GM12892 (cell line): ENCODE results near the gene DIDO1.

Source experiments
- POLR2A ChIP-seq: IDR thresholded peaks from 2 replicates; pipeline ENCODE4 v1.6.1; 2011; ENCODE audit warnings: low read depth, low read length, control low read depth
- POLR2AphosphoS5 ChIP-seq: IDR thresholded peaks from 2 replicates; pipeline ENCODE4 v1.6.1; 2011; ENCODE audit warnings: low read depth, low read length, control low read depth

DNA sequence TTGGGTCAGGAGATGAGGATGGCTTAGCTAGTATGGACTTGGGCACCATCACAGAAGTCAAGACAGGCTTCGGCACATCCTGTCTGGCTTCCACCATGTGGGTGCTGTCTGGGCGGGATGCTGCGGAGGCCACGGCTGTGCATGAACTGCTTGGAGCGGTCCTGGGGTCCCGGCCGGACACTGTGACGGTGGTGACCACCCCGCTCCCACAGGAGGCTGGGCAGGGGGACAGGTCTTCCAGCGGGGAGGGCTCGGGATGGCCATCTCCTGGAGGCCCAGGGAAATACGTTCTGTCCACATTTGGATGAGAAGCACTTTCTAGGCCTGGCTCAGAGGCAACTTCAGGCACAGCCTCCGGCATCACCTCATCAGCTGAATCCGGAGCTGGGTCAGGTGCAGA, 32.6 kb downstream of the DIDO1 start:
- TF ChIP-seq POLR2AphosphoS5 (no peak), POLR2A (no peak)
